CD14-positive monocyte (primary cell): ENCODE results near the gene ACP7. TPM values are rescaled to one million over a fixed set of nuclear protein-coding genes. Genes with fewer than 3 reads are reported as not detected.

Source experiments
- DNase-seq, 3 donors: peaks; one replicate each; pipeline ENCODE4 v3.0.0-alpha.2; 2011 to 2022
- H2AFZ ChIP-seq: 2 replicates; pipeline ENCODE4 v1.6.0; 2012; ENCODE audit warnings: mild to moderate bottlenecking, low read depth, low read length, inconsistent platforms; ENCODE audit not compliant: insufficient read depth, poor library complexity, severe bottlenecking
- H3K27ac ChIP-seq, 2 donors: 1 replicate in 1 of 2; 2 replicates in 1 of 2; pipeline ENCODE4 v1.5.1; 2012 to 2013; ENCODE audit warnings: low read length in 2 of 2, control low read depth in 1 of 2, inconsistent platforms in 1 of 2, low read depth in 1 of 2, mild to moderate bottlenecking in 1 of 2
- H3K27me3 ChIP-seq, 2 donors: one replicate each; pipeline versions ENCODE4 v1.6.0 to v1.6.1; 2011 to 2013; ENCODE audit warnings: low read length in 2 of 2; ENCODE audit not compliant: control insufficient read depth in 2 of 2, insufficient read depth in 2 of 2
- H3K36me3 ChIP-seq, 2 donors: replicated peaks in 1 of 2; 1 replicate in 1 of 2; 2 replicates in 1 of 2; pipeline versions ENCODE4 v1.5.1 to v1.6.1; 2012 to 2013; ENCODE audit warnings: low read length in 2 of 2, control low read depth in 1 of 2, inconsistent platforms in 1 of 2, mild to moderate bottlenecking in 1 of 2; ENCODE audit not compliant: insufficient read depth in 2 of 2, control insufficient read depth in 1 of 2
- H3K4me1 ChIP-seq, 2 donors: 1 replicate in 1 of 2; 2 replicates in 1 of 2; pipeline versions ENCODE4 v1.5.1 to v1.6.1; 2012 to 2013; ENCODE audit warnings: low read length in 2 of 2, control low read depth in 1 of 2, inconsistent platforms in 1 of 2, mild to moderate bottlenecking in 1 of 2, moderate library complexity in 1 of 2; ENCODE audit not compliant: insufficient read depth in 2 of 2, control insufficient read depth in 1 of 2
- H3K4me2 ChIP-seq: replicated peaks from 2 replicates; pipeline ENCODE3; 2012; ENCODE audit warnings: low read length, moderate library complexity, mild to moderate bottlenecking; ENCODE audit not compliant: poor library complexity, severe bottlenecking; ENCODE audit errors: extremely low read depth
- H3K4me3 ChIP-seq, 3 experiments: fragments of 200-600 bp in 1 of 3; sonication (generic) in 1 of 3; replicated peaks in 1 of 3; 1 replicate in 2 of 3; 2 replicates in 1 of 3; pipeline ENCODE4 v1.5.1; 2011 to 2013; ENCODE audit warnings: low read length in 3 of 3, mild to moderate bottlenecking in 3 of 3, control low read depth in 2 of 3, low read depth in 2 of 3, inconsistent platforms in 1 of 3, moderate library complexity in 1 of 3
- H3K79me2 ChIP-seq: 2 replicates; pipeline ENCODE4 v1.6.0; 2012; ENCODE audit warnings: mild to moderate bottlenecking, control low read depth, inconsistent platforms, low read length, moderate library complexity; ENCODE audit not compliant: insufficient read depth
- H3K9ac ChIP-seq: 2 replicates; pipeline ENCODE4 v1.6.0; 2017; ENCODE audit warnings: low read length, mild to moderate bottlenecking; ENCODE audit not compliant: insufficient read depth, poor library complexity, severe bottlenecking
- H3K9me3 ChIP-seq, 2 donors: replicated peaks in 1 of 2; 1 replicate in 1 of 2; 2 replicates in 1 of 2; pipeline versions ENCODE4 v1.5.1 to v1.6.1; 2012 to 2013; ENCODE audit warnings: low read length in 2 of 2, control low read depth in 1 of 2; ENCODE audit not compliant: control insufficient read depth in 1 of 2, insufficient read depth in 1 of 2
- H4K20me1 ChIP-seq: 2 replicates; pipeline ENCODE4 v1.6.0; 2012; ENCODE audit warnings: mild to moderate bottlenecking, low read length, control low read depth, moderate library complexity; ENCODE audit not compliant: insufficient read depth
- H3K27ac Mint-ChIP-seq, 7 donors: one replicate each; pipeline ENCODE4 v1.8.0; 2020; ENCODE audit warnings: mild to moderate bottlenecking in 7 of 7, mixed read lengths in 7 of 7, moderate library complexity in 6 of 7, inconsistent platforms in 2 of 7
- H3K27me3 Mint-ChIP-seq, 3 donors: one replicate each; pipeline ENCODE4 v1.8.0; 2021 to 2022; ENCODE audit warnings: low read depth in 3 of 3, mild to moderate bottlenecking in 3 of 3, mixed read lengths in 3 of 3, moderate library complexity in 3 of 3, inconsistent platforms in 1 of 3
- H3K36me3 Mint-ChIP-seq, 2 donors: one replicate each; pipeline ENCODE4 v1.8.0; 2020; ENCODE audit warnings: mixed read lengths in 2 of 2, inconsistent platforms in 1 of 2, mild to moderate bottlenecking in 1 of 2
- H3K4me1 Mint-ChIP-seq: one replicate; pipeline ENCODE4 v1.8.0; 2020; ENCODE audit warnings: mild to moderate bottlenecking, mixed read lengths
- H3K4me3 Mint-ChIP-seq, 2 donors: one replicate each; pipeline ENCODE4 v1.8.0; 2020; ENCODE audit warnings: mild to moderate bottlenecking in 2 of 2, mixed read lengths in 2 of 2, moderate library complexity in 1 of 2
- H3K9me3 Mint-ChIP-seq, 7 donors: one replicate each; pipeline ENCODE4 v1.8.0; 2020 to 2022; ENCODE audit warnings: mixed read lengths in 7 of 7, mild to moderate bottlenecking in 6 of 7, moderate library complexity in 6 of 7, inconsistent platforms in 2 of 7
- CTCF ChIP-seq: fragments of 200-600 bp; IDR thresholded peaks from one replicate; pipeline ENCODE4 v1.8.0; 2022; ENCODE audit warnings: antibody characterized with exemption, mild to moderate bottlenecking
- WGBS: methylation state at CpG from one replicate; pipeline ENCODE4 v1.1.5; 2013; ENCODE audit warnings: missing lambda C conversion rate; ENCODE audit not compliant: insufficient coverage; 5-methylcytosine and 5-hydroxymethylcytosine counted together
- intact Hi-C, 2 donors: fragments of 100-400 bp; cut with micrococcal nuclease; formaldehyde crosslinking; loops; one replicate each; pipeline versions ENCODE4 v1.15.0 to v1.15.1; 2023
- polyA plus RNA-seq, 3 donors: library from polyadenylated mRNA; depleted of rRNA in 1 of 3; unstranded in 2 of 3; stranded (reverse) in 1 of 3; fragments of 300-500 nt in 2 of 3; fragments of >200 nt in 1 of 3; fragmentation: Illumina TruSeq in 2 of 3; gene quantifications; 1 replicate in 2 of 3; 2 replicates in 1 of 3; pipeline ENCODE4 v1.2.3, GENCODE V29; 2012 to 2021

ACP7 gene
- polyA plus RNA-seq, 3 donors: not detected

GRCh38 chr19:39144290-39145071, 60.3 kb downstream of the ACP7 start:
- no peaks in the 10 kb centered on the region for H3K27me3 ChIP-seq
- H3K9me3 Mint-ChIP-seq: no peaks in the 10 kb centered on the region
- peak overlapping the region in 1 of 7 donors; percentile 28 for H3K27ac Mint-ChIP-seq
- H3K4me3 ChIP-seq: no peak overlapping the region
- peaks cover 4 to 8% of the 10 kb centered on the region in 2 donors for H3K36me3 Mint-ChIP-seq
- H3K4me1 ChIP-seq: peaks cover 23 to 24% of the 10 kb centered on the region in 2 donors
- TF ChIP-seq CTCF: no peak
- 0% methylated on average over 3 of the region's 14 CpGs for WGBS
- no peak overlapping the region for H3K4me2 ChIP-seq
- peaks cover 60% of the 10 kb centered on the region for H4K20me1 ChIP-seq
- peak overlapping the region; percentile 19 for H3K9ac ChIP-seq
- no peak overlapping the region for H2AFZ ChIP-seq
- intact Hi-C loops: no loop called here
- peaks cover 35% of the 10 kb centered on the region for H3K4me1 Mint-ChIP-seq
- no peak for DNase-seq
- no peak overlapping the region for H3K27ac ChIP-seq
- no peaks in the 10 kb centered on the region for H3K9me3 ChIP-seq
- peaks cover 0 to 1% (median 0%) of the 10 kb centered on the region in 3 donors for H3K27me3 Mint-ChIP-seq
- peak overlapping the region in 1 of 2 donors; percentile 44 for H3K4me3 Mint-ChIP-seq
- H3K36me3 ChIP-seq: no peaks in the 10 kb centered on the region
- H3K79me2 ChIP-seq: peaks cover 28% of the 10 kb centered on the region

DNA sequence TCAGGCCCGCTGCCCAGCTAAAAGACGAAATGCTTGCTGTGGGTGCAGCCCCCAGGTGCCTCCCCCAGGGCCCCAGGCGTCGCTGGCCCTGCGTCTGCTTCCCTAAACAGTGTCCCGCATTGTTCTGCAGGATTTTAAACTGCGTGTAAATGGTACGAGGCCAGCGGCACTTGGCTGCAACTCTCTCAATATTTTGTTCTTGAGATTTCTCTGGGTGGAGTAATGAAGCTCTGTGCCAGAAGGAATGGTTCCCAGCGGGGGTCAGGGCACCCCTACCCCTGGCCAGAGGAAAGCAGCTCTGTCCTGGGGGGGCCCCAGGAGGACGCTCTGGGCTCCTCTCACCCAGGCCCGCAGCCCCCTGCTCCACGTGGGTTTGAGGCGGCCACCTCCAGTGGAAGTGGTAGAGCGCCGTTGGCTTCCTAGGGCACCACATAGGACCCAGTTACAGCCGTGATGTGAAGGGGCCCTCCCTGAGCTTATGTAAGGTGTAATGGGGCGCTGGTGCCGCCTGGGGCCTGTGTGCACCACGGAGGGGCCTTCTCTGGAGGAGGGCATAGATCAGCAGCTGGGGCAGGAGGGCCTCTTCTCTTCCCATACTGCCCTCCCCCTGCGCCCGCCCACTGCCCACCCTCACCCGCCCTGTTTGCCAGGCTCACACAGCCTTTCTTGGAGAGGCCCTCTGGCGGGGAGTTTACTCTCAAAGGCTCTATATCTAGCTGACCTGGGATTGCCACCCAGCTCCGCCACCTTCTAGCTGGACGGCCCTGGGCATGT, 61.2 kb downstream of the ACP7 start:
- Histone ChIP-seq H3K9ac (no peak overlapping the region), H3K79me2 (peaks cover 25% of the 10 kb centered on the region), H4K20me1 (peaks cover 56% of the 10 kb centered on the region), H3K9me3 (no peaks in the 10 kb centered on the region), H3K36me3 (no peaks in the 10 kb centered on the region), H3K4me2 (no peak overlapping the region), H3K4me3 (no peak overlapping the region), H3K27ac (no peak overlapping the region), H2AFZ (no peak overlapping the region), H3K27me3 (no peaks in the 10 kb centered on the region), H3K4me1 (peaks cover 23 to 24% of the 10 kb centered on the region in 2 donors)
- no peak for TF ChIP-seq CTCF
- peak overlapping the region in 1 of 7 donors; percentile 3 for H3K27ac Mint-ChIP-seq
- no peak for DNase-seq
- intact Hi-C loops: no loop called here
- no peaks in the 10 kb centered on the region for H3K9me3 Mint-ChIP-seq
- peak overlapping the region in 1 of 2 donors; percentile 44 for H3K4me3 Mint-ChIP-seq
- WGBS: 7% methylated on average over 23 of the region's 26 CpGs
- H3K27me3 Mint-ChIP-seq: peaks cover 0 to 1% (median 0%) of the 10 kb centered on the region in 3 donors
- peaks cover 4 to 8% of the 10 kb centered on the region in 2 donors for H3K36me3 Mint-ChIP-seq
- peaks cover 33% of the 10 kb centered on the region for H3K4me1 Mint-ChIP-seq
